Measurements from ENCODE around the gene PIK3R2.
A peak's percentile ranks its signal among the peaks of the same experiment; 100 is the strongest.

Gene PIK3R2

DNA sequence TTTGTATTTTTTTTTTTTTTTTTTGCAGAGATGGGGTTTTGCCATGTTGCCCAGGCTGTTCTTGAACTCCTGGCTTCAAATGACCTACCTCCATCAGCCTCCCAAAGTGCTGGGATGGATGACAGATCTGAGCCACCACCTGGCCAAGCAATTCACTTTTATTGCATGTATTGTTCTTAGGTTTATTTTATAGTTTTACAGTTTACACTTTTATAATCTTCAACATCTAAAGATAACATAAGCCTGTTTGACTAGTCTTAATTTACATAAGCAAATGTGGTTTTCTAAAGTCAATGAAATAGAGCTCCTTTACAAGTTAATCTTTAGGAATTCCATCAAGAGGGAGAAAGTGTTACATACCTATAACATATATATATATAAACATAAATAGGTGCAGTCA lies 30.6 kb downstream of the PIK3R2 start:
- TF ChIP-seq, protein P1, sequence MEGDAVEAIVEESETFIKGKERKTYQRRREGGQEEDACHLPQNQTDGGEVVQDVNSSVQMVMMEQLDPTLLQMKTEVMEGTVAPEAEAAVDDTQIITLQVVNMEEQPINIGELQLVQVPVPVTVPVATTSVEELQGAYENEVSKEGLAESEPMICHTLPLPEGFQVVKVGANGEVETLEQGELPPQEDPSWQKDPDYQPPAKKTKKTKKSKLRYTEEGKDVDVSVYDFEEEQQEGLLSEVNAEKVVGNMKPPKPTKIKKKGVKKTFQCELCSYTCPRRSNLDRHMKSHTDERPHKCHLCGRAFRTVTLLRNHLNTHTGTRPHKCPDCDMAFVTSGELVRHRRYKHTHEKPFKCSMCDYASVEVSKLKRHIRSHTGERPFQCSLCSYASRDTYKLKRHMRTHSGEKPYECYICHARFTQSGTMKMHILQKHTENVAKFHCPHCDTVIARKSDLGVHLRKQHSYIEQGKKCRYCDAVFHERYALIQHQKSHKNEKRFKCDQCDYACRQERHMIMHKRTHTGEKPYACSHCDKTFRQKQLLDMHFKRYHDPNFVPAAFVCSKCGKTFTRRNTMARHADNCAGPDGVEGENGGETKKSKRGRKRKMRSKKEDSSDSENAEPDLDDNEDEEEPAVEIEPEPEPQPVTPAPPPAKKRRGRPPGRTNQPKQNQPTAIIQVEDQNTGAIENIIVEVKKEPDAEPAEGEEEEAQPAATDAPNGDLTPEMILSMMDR (conservative IDR thresholded peaks at IDR 0.05; ENCODE audit: low read depth, low read length) = no peak
- DNase-seq (ENCODE audit: low read depth) = no peak
- H3K4me3 ChIP-seq (ENCODE audit: low read length) = no peak overlapping the region

DNA sequence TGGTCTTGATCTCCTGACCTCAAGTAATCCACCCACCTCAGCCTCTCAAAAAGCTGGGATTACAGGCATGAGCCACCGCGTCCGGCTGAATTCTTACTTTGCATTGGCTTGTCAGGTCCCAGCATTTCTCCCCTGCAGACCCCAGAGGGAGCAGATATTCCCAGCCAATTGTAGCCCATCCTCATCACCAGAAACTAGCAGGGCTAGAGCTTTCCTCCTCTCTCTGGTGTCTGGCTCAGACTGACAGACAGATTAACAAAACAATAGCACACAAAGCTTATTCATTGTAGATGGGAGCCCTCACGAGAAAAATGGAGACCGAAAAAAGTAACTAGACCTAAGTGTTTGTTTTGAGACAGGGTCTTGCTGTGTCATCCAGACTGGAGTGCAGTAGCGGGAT lies 32.6 kb downstream of the PIK3R2 start:
- DNase-seq (ENCODE audit: low read depth) = no peak
- TF ChIP-seq, protein P1 (conservative IDR thresholded peaks at IDR 0.05; ENCODE audit: low read depth, low read length) = no peak
- H3K4me3 ChIP-seq (ENCODE audit: low read length) = no peak overlapping the region

DNA sequence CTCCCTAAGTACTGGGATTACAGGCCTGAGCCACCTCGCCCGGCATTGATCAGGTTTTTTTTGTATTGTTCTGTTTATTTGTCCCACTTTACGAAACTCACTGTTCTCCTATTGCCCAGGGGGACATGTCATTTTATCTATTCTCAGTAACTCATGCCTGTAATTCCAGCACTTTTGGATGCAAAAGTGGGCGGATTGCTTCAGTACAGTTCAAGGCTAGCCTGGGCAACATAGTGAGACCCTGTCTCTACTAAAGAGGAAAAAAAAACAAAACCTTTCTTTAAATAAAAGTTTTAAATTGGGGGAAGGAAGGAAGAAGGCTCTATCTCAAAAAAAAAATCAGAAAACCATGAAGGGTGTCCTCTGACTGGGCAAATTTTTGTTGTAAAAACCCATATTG lies 37.3 kb downstream of the PIK3R2 start:
- no peak overlapping the region for H3K4me3 ChIP-seq (ENCODE audit: low read length)
- TF ChIP-seq, protein P1 (conservative IDR thresholded peaks at IDR 0.05; ENCODE audit: low read depth, low read length) = no peak
- DNase-seq (ENCODE audit: low read depth) = no peak

DNA sequence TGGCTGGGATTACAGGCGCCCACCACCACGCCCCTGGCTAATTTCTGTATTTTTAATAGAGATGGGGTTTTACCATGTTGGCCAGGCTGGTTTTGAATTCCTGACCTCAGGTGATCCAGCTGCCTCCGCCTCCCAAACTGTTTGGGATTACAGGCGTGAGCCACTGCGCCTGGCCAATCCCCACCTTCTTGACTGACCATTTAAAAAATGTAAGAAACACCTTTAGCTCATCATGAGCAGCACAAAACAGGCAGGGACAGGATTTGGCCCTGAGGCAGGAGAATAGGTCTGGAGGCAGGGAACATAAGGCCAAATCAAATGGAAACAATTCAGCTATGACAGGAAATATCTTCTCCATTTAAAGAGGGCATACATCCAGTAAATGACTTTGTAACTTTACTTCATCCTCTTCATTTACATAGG lies 38.7 kb downstream of the PIK3R2 start:
- H3K4me3 ChIP-seq (ENCODE audit: low read length) = peak overlapping the region; percentile 59
- no peak for DNase-seq (ENCODE audit: low read depth)
- TF ChIP-seq, protein P1 (conservative IDR thresholded peaks at IDR 0.05; ENCODE audit: low read depth, low read length) = no peak

DNA sequence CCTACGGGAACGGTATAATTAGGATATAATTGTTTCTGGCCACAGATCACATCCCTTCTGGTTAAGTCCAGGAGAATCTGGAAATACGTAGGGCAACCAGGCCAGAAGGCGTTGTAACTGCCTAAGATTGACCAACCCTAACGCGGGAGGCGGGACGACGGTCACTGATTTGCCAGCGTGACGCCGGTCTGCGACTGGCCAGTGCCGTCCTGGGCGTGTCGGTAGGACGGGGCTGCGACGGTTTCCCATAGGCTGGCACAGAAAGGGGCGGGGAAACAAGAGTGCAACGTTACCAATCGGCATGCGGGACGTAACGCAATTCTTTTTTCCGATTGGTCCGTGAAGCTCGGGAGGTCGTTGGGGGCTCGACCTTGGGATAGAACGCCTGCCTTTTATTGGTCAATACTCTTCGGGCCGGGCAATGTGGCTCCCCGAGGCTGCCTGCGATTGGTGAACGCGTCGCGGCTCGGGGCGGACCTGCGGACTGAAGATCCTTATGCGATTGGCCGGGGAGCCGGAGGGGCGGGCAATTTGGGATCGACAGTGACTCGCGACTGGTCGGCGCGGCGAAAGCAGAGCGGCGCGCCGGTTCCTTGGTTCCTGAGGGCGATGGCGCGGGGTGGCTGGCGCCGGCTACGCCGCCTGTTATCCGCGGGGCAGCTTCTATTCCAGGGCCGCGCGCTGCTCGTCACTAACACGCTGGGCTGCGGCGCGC lies 39.9 kb downstream of the PIK3R2 start, which contains the start of gene MPV17L2:
TSS of gene MPV17L2 (plus strand) at position 546 of the 715 bp plus-strand sequence. CDS start at position 610, 64 bp downstream.
- DNase-seq (ENCODE audit: low read depth) = peak; percentile 100
- TF ChIP-seq, protein P1 (conservative IDR thresholded peaks at IDR 0.05; ENCODE audit: low read depth, low read length) = no peak

DNA sequence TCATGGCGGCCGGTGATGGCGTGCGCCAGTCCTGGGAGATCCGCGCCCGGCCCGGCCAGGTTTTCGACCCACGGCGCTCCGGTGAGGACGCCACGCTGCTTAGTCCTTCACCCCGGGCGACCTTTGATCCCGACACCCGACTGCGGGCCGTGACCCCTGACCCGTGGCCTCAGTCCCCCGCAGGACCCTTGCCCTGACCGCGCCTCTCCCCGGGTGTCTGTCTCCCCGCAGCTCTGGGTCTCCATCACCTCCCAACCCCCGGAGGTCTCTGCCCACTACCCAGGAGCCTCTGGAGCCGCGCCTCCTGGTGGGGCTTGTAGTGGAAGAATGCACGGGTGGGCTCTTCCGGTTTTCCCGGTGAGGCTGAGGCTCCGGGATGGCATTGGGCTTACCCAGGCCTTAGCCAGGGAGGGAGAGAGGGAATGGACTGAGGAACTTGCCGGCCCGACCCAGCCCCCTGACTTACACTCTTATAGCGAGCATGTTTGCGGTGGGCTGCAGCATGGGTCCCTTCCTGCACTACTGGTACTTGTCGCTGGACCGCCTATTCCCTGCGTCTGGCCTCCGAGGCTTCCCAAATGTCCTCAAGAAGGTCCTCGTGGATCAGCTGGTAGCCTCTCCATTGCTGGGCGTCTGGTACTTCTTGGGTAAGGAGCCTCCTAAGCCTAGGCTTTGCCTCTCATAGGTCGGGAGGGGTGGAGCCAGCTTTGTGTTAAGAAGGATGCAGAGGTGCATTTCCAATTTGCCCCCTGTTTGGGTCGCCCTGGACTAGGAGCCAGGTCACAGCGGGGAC lies 40.6 kb downstream of the PIK3R2 start:
- peak overlapping the region; percentile 85 for H3K4me3 ChIP-seq (ENCODE audit: low read length)
- TF ChIP-seq, protein P1 (conservative IDR thresholded peaks at IDR 0.05; ENCODE audit: low read depth, low read length) = no peak
- DNase-seq (ENCODE audit: low read depth) = no peak

More for the DNA sequence above, 39.9 kb downstream of the PIK3R2 start, which contains the start of gene MPV17L2:
- H3K4me3 ChIP-seq (ENCODE audit: low read length) = peak within 1 kb of the TSS; percentile 85
